GM12878 (cell line): ENCODE data around the gene BHLHE23.

Source experiments
- CBFB ChIP-seq: IDR thresholded peaks from 2 replicates; pipeline ENCODE4 v1.6.1; 2016; ENCODE audit warnings: antibody characterized with exemption, low read depth
- CBX5 ChIP-seq: sonication (generic); IDR thresholded peaks from 2 replicates; pipeline ENCODE4 v1.6.1; 2016; ENCODE audit warnings: low read depth, moderate library complexity, mild to moderate bottlenecking, inconsistent platforms
- CTCF ChIP-seq, 3 experiments: IDR thresholded peaks in 2 of 3; conservative IDR thresholded peaks in 1 of 3; 2 replicates each; pipeline ENCODE4 v1.5.1; 2011; ENCODE audit warnings: low read depth in 3 of 3, low read length in 3 of 3, mild to moderate bottlenecking in 3 of 3, control low read depth in 2 of 3, moderate library complexity in 2 of 3, inconsistent platforms in 1 of 3, mixed read lengths in 1 of 3; ENCODE audit not compliant: control insufficient read depth in 2 of 3, insufficient read depth in 1 of 3; ENCODE audit errors: extremely low read depth in 1 of 3
- FOXM1 ChIP-seq: IDR thresholded peaks from 2 replicates; pipeline ENCODE4 v1.6.1; 2012; ENCODE audit warnings: low read depth, mild to moderate bottlenecking, inconsistent platforms, low read length, moderate library complexity
- NR2F1 ChIP-seq: fragments of 450-650 bp; conservative IDR thresholded peaks from 2 replicates; pipeline ENCODE4 v1.6.1; 2017; ENCODE audit warnings: mild to moderate bottlenecking
- POLR2A ChIP-seq: IDR thresholded peaks from 2 replicates; pipeline ENCODE4 v1.6.1; 2011; ENCODE audit warnings: low read depth, mild to moderate bottlenecking, low read length
- ZNF217 ChIP-seq: fragments of 450-650 bp; IDR thresholded peaks from 2 replicates; pipeline ENCODE4 v1.6.1; 2017; ENCODE audit warnings: antibody characterized with exemption, mild to moderate bottlenecking

GRCh38 chr20:63011798-63012197 is 5.0 kb upstream of the BHLHE23 start:
- TF ChIP-seq CTCF (IDR thresholded peaks at IDR 0.05 in 2 of 3, conservative IDR thresholded peaks at IDR 0.05 in 1 of 3; ENCODE audit: control insufficient read depth in 2 of 3, extremely low read depth in 1 of 3, insufficient read depth in 1 of 3, low read depth in 3 of 3, low read length in 3 of 3) = no peak
- TF ChIP-seq ZNF217 = no peak
- no peak for TF ChIP-seq POLR2A
- no peak for TF ChIP-seq FOXM1
- TF ChIP-seq CBFB = no peak
- no peak for TF ChIP-seq NR2F1
- no peak for TF ChIP-seq CBX5
